H1 (cell line): ENCODE data around the gene RMRP. TPM values are rescaled to one million over a fixed set of nuclear protein-coding genes. Genes with fewer than 3 reads are reported as not detected.
A peak's percentile ranks its signal among the peaks of the same experiment; 100 is the strongest.

Experiments used
- CTCF ChIA-PET: fragments of 300-600 bp; sonication (Branson Sonifier 250); formaldehyde crosslinking; loops from one replicate; lab custom pipeline; 2021; ENCODE audit not compliant: partially characterized antibody; lab: Charles Lee
- POLR2A ChIA-PET: fragments of 300-600 bp; sonication (Branson Sonifier 250); formaldehyde crosslinking; loops from one replicate; lab custom pipeline; 2021; ENCODE audit warnings: inconsistent platforms; ENCODE audit not compliant: partially characterized antibody; lab: Charles Lee
- DNase-seq, 2 experiments: peaks; one replicate each; pipeline versions ENCODE4 v3.0.0 to v3.0.0-alpha.2; 2010 to 2022; ENCODE audit warnings: low spot score in 2 of 2, low read depth in 1 of 2, mixed read lengths in 1 of 2
- FAIRE-seq: peaks from 2 replicates; lab custom pipeline; 2011; peaks lifted over from hg19 to GRCh38; lab: Jason Lieb, UNC
- H2AFZ ChIP-seq: 2 replicates; pipeline ENCODE4 v1.8.1; 2012; ENCODE audit warnings: low read length, inconsistent platforms
- H2AK5ac ChIP-seq: 2 replicates; pipeline ENCODE4 v1.6.1; 2013; ENCODE audit warnings: low read depth, low read length
- H2BK120ac ChIP-seq: replicated peaks from 2 replicates; pipeline ENCODE3; 2013; ENCODE audit warnings: low read depth, low read length, inconsistent platforms
- H2BK12ac ChIP-seq: 2 replicates; pipeline ENCODE4 v1.6.1; 2013; ENCODE audit warnings: low read depth, low read length
- H2BK15ac ChIP-seq: 2 replicates; pipeline ENCODE4 v1.6.1; 2013; ENCODE audit warnings: low read length
- H2BK20ac ChIP-seq: 2 replicates; pipeline ENCODE4 v1.6.1; 2013; ENCODE audit warnings: low read length
- H2BK5ac ChIP-seq: 2 replicates; pipeline ENCODE4 v1.6.1; 2013; ENCODE audit warnings: low read depth, low read length
- H3K14ac ChIP-seq: 2 replicates; pipeline ENCODE4 v1.6.1; 2013; ENCODE audit warnings: inconsistent platforms; ENCODE audit not compliant: insufficient read length
- H3K18ac ChIP-seq: 2 replicates; pipeline ENCODE4 v1.6.1; 2013; ENCODE audit warnings: low read length; ENCODE audit errors: extremely low read depth
- H3K23ac ChIP-seq: 2 replicates; pipeline ENCODE4 v1.6.1; 2013; ENCODE audit warnings: inconsistent platforms; ENCODE audit not compliant: insufficient read length
- H3K23me2 ChIP-seq: 2 replicates; pipeline ENCODE4 v1.6.1; 2013; ENCODE audit warnings: low read depth, low read length
- H3K27ac ChIP-seq: 2 replicates; pipeline ENCODE4 v1.6.1; 2011; ENCODE audit warnings: low read depth, low read length, inconsistent platforms
- H3K27me3 ChIP-seq, 4 experiments: replicated peaks in 1 of 4; 1 replicate in 1 of 4; 2 replicates in 3 of 4; pipeline versions ENCODE4 v1.6.1 to v1.8.1; 2011 to 2013; ENCODE audit warnings: low read length in 3 of 4, mild to moderate bottlenecking in 3 of 4, inconsistent platforms in 2 of 4, mixed read lengths in 2 of 4, moderate library complexity in 1 of 4; ENCODE audit not compliant: control insufficient read depth in 3 of 4, insufficient read depth in 3 of 4; ENCODE audit errors: extremely low read depth in 1 of 4
- H3K36me3 ChIP-seq, 4 experiments: 2 replicates each; pipeline versions ENCODE4 v1.6.1 to v1.8.1; 2011 to 2013; ENCODE audit warnings: mild to moderate bottlenecking in 4 of 4, low read length in 3 of 4, moderate library complexity in 2 of 4, control low read depth in 1 of 4, inconsistent platforms in 1 of 4; ENCODE audit not compliant: insufficient read depth in 4 of 4, control insufficient read depth in 2 of 4
- H3K4ac ChIP-seq: replicated peaks from 2 replicates; pipeline ENCODE3; 2013; ENCODE audit warnings: low read length, low read depth, mixed read lengths, inconsistent platforms; ENCODE audit not compliant: insufficient read length
- H3K4me1 ChIP-seq, 4 experiments: replicated peaks in 1 of 4; 1 replicate in 1 of 4; 2 replicates in 3 of 4; pipeline versions ENCODE4 v1.6.1 to v1.8.1; 2011 to 2013; ENCODE audit warnings: low read length in 3 of 4, inconsistent platforms in 2 of 4, mixed read lengths in 1 of 4; ENCODE audit not compliant: insufficient read depth in 4 of 4, control insufficient read depth in 3 of 4
- H3K4me2 ChIP-seq, 2 experiments: 2 replicates each; pipeline versions ENCODE4 v1.6.1 to v1.8.1; 2011 to 2013; ENCODE audit warnings: low read depth in 2 of 2, low read length in 2 of 2, control low read depth in 1 of 2, inconsistent platforms in 1 of 2, mild to moderate bottlenecking in 1 of 2; ENCODE audit not compliant: insufficient read depth in 1 of 2
- H3K4me3 ChIP-seq, 4 experiments: fragments of 200-600, 300-600 bp in 1 of 4; sonication (generic), shearing (Covaris generic), sonication (Bioruptor Twin) in 1 of 4; 2 replicates each; pipeline versions ENCODE4 v1.5.1 to v1.8.1; 2011 to 2016; ENCODE audit warnings: low read length in 4 of 4, low read depth in 3 of 4, control low read depth in 2 of 4, inconsistent platforms in 2 of 4, mild to moderate bottlenecking in 2 of 4, mixed read lengths in 1 of 4, moderate library complexity in 1 of 4; ENCODE audit not compliant: insufficient read depth in 2 of 4; ENCODE audit errors: extremely low read depth in 1 of 4
- H3K56ac ChIP-seq: replicated peaks from 2 replicates; pipeline ENCODE3; 2013; ENCODE audit warnings: low read depth, mild to moderate bottlenecking, mixed read lengths, low read length, inconsistent platforms; ENCODE audit not compliant: insufficient read length
- H3K79me1 ChIP-seq: 2 replicates; pipeline ENCODE4 v1.6.1; 2013; ENCODE audit warnings: low read depth, low read length, control low read depth
- H3K79me2 ChIP-seq, 2 experiments: 2 replicates each; pipeline versions ENCODE4 v1.6.1 to v1.8.1; 2012 to 2013; ENCODE audit warnings: low read length in 2 of 2, mild to moderate bottlenecking in 2 of 2, inconsistent platforms in 1 of 2; ENCODE audit not compliant: insufficient read depth in 2 of 2, control insufficient read depth in 1 of 2
- H3K9ac ChIP-seq, 4 experiments: replicated peaks in 1 of 4; 1 replicate in 1 of 4; 2 replicates in 3 of 4; pipeline versions ENCODE4 v1.6.1 to v1.8.1; 2011 to 2013; ENCODE audit warnings: low read depth in 3 of 4, low read length in 3 of 4, control low read depth in 2 of 4, mild to moderate bottlenecking in 2 of 4, moderate library complexity in 2 of 4, inconsistent platforms in 1 of 4; ENCODE audit errors: extremely low read depth in 1 of 4
- H3K9me3 ChIP-seq, 2 experiments: 2 replicates each; pipeline versions ENCODE4 v1.6.1 to v1.8.1; 2012 to 2013; ENCODE audit warnings: mild to moderate bottlenecking in 2 of 2, moderate library complexity in 2 of 2, control low read depth in 1 of 2, inconsistent platforms in 1 of 2, low read depth in 1 of 2, low read length in 1 of 2, mixed read lengths in 1 of 2; ENCODE audit not compliant: insufficient read depth in 2 of 2
- H4K20me1 ChIP-seq, 2 experiments: replicated peaks in 1 of 2; 2 replicates each; pipeline versions ENCODE3 to v1.8.1; 2011 to 2013; ENCODE audit warnings: inconsistent platforms in 2 of 2, low read length in 2 of 2, mild to moderate bottlenecking in 1 of 2; ENCODE audit not compliant: insufficient read depth in 2 of 2, control insufficient read depth in 1 of 2
- H4K5ac ChIP-seq: 2 replicates; pipeline ENCODE4 v1.6.1; 2013; ENCODE audit warnings: low read length, low read depth, mixed read lengths, inconsistent platforms; ENCODE audit not compliant: insufficient read length
- H4K8ac ChIP-seq: 2 replicates; pipeline ENCODE4 v1.8.0; 2013; ENCODE audit warnings: mild to moderate bottlenecking, moderate library complexity, low read length, inconsistent platforms; ENCODE audit not compliant: insufficient read depth; ENCODE audit errors: extremely low read depth
- H4K91ac ChIP-seq: replicated peaks from 2 replicates; pipeline ENCODE3; 2013; ENCODE audit warnings: low read length, mixed read lengths, inconsistent platforms; ENCODE audit not compliant: insufficient read length
- ASH2L ChIP-seq: fragments of 200-600, 300-600 bp; sonication (generic); IDR thresholded peaks from one replicate; pipeline ENCODE4 v1.7.1; 2017; ENCODE audit warnings: low read length
- ATF2 ChIP-seq: IDR thresholded peaks from 2 replicates; pipeline ENCODE4 v1.6.1; 2012; ENCODE audit warnings: low read length, inconsistent platforms
- CTBP2 ChIP-seq: IDR thresholded peaks from 2 replicates; pipeline ENCODE4 v1.7.0; 2011; ENCODE audit warnings: borderline replicate concordance, mild to moderate bottlenecking, moderate library complexity, mixed read lengths, low read length; ENCODE audit not compliant: insufficient read depth, insufficient read length
- CTCF ChIP-seq, 3 experiments: IDR thresholded peaks; 1 replicate in 2 of 3; 2 replicates in 1 of 3; pipeline versions ENCODE4 v1.5.1 to v1.6.1; 2011; ENCODE audit warnings: low read length in 3 of 3, mild to moderate bottlenecking in 3 of 3, inconsistent platforms in 2 of 3, low read depth in 1 of 3, moderate library complexity in 1 of 3; ENCODE audit not compliant: insufficient read depth in 1 of 3; ENCODE audit errors: control extremely low read depth in 1 of 3
- EGR1 ChIP-seq: IDR thresholded peaks from 2 replicates; pipeline ENCODE4 v1.6.1; 2011; ENCODE audit warnings: low read depth, low read length, borderline replicate concordance
- GABPA ChIP-seq: IDR thresholded peaks from 2 replicates; pipeline ENCODE4 v1.6.1; 2011; ENCODE audit warnings: mild to moderate bottlenecking, low read length, moderate library complexity, borderline replicate concordance; ENCODE audit not compliant: insufficient read depth
- POLR2AphosphoS5 ChIP-seq: IDR thresholded peaks from 2 replicates; pipeline ENCODE4 v1.6.1; 2011; ENCODE audit warnings: low read depth, low read length
- SRF ChIP-seq: IDR thresholded peaks from 2 replicates; pipeline ENCODE4 v1.6.1; 2011; ENCODE audit warnings: mild to moderate bottlenecking, low read depth, low read length, moderate library complexity
- TEAD4 ChIP-seq: IDR thresholded peaks from 2 replicates; pipeline ENCODE4 v1.6.1; 2012; ENCODE audit warnings: low read depth, low read length, inconsistent platforms, mixed read lengths
- WGBS, 2 experiments: shearing (Covaris generic) in 1 of 2; methylation state at CpG; one replicate each; pipeline versions ENCODE4 v1.1.6 to v1.1.7; 2013 to 2015; ENCODE audit warnings: low lambda C conversion rate in 2 of 2, mixed read lengths in 2 of 2, inconsistent platforms in 1 of 2, low coverage in 1 of 2, missing lambda C conversion rate in 1 of 2; ENCODE audit not compliant: insufficient replicate concordance in 2 of 2, insufficient coverage in 1 of 2, insufficient read length in 1 of 2; ENCODE audit errors: extremely low coverage in 1 of 2, missing lambda C conversion rate in 1 of 2; 5-methylcytosine and 5-hydroxymethylcytosine counted together
- polyA plus RNA-seq, 7 experiments: library from polyadenylated mRNA; depleted of rRNA in 3 of 7; stranded (reverse) in 5 of 7; unstranded in 2 of 7; fragments of >200 nt in 5 of 7; fragments of 200-250 nt in 2 of 7; gene quantifications; 1 replicate in 5 of 7; 2 replicates in 1 of 7; 4 replicates in 1 of 7; pipeline versions ENCODE4 v1.2.1 to v1.2.3, GENCODE V29; 2011 to 2013; ENCODE audit warnings: missing spikeins in 2 of 7, mixed read lengths in 2 of 7
- total RNA-seq: library from RNA; stranded (reverse); fragmentation: NEBNext Ultra II Directional; extraction: Animal tissue kit (Norgen Biotek cat#: 25700); gene quantifications from 2 replicates; pipeline ENCODE4 v1.2.1, GENCODE V29; 2021

Gene RMRP
- total and polyA plus RNA-seq, 2 of the 8 experiments (the other 6 are each of a cell fraction or from before 2014, with no cell fraction given), result 169 to 14,987 TPM

- no peak overlapping the region for H3K23ac ChIP-seq
- H3K79me2 ChIP-seq, result no peaks in the 10 kb centered on the region
- no peak overlapping the region for H2BK5ac ChIP-seq
- no peak overlapping the region for H3K4me3 ChIP-seq
- peaks cover 9% of the 10 kb centered on the region for H3K23me2 ChIP-seq
- H2BK120ac ChIP-seq, result no peak overlapping the region
- no peak overlapping the region for H2BK20ac ChIP-seq
- H3K27ac ChIP-seq, result no peak overlapping the region
- no peaks in the 10 kb centered on the region for H3K9me3 ChIP-seq
- H3K9ac ChIP-seq, result no peak overlapping the region
- no peak overlapping the region for H3K14ac ChIP-seq
- CTCF ChIA-PET, result interaction anchor here (0.7 to 4.1 kb wide), 8 partner anchors 9 to 944 kb away, joined by 3 to 21 read pairs (median 4); partner anchors contain the start of gene TESK1
- H3K4me1 ChIP-seq, result peaks cover 0 to 9% (median 5%) of the 10 kb centered on the region in 4 experiments; a peak in 4 of 7 replicates
- H2AFZ ChIP-seq, result no peak overlapping the region
- peak overlapping the region; percentile 90; the same call in 1 of the 2 replicates for H2BK15ac ChIP-seq
- no peak for FAIRE-seq
- no peak overlapping the region for H2BK12ac ChIP-seq
- POLR2A ChIA-PET, result interaction anchor here (1.2 kb wide), 1 partner anchor 27 kb away, joined by 3 read pairs; no protein-coding TSS in a partner anchor
- H3K56ac ChIP-seq, result no peak overlapping the region
- H3K18ac ChIP-seq, result no peak overlapping the region
- DNase-seq, result no peak
- H4K5ac ChIP-seq, result no peak overlapping the region
- H4K8ac ChIP-seq, result no peak overlapping the region
- H3K4me2 ChIP-seq, result no peak overlapping the region
- H3K4ac ChIP-seq, result no peak overlapping the region
- WGBS, 2 experiments, result 95% methylated on average over 2 of the region's 2 CpGs; no CpG with 5 or more reads in 1 of the 2 experiments
- H4K91ac ChIP-seq, result no peak overlapping the region
- H4K20me1 ChIP-seq, result no peaks in the 10 kb centered on the region
- no peak overlapping the region for H2AK5ac ChIP-seq
- H3K27me3 ChIP-seq, result peaks cover 0 to 18% (median 14%) of the 10 kb centered on the region in 4 experiments; a peak in 4 of 7 replicates
- no peaks in the 10 kb centered on the region for H3K36me3 ChIP-seq
- H3K79me1 ChIP-seq, result no peaks in the 10 kb centered on the region
- TF ChIP-seq ATF2 (no peak), CTBP2 (no peak), SRF (no peak), CTCF (IDR thresholded peaks at IDR 0.05; ENCODE audit: control extremely low read depth in 1 of 3, insufficient read depth in 1 of 3, low read depth in 1 of 3, low read length in 3 of 3) (no peak), GABPA (no peak), ASH2L (no peak), POLR2AphosphoS5 (no peak), EGR1 (no peak), TEAD4 (no peak)
Observed at GRCh38 chr9:35619800-35620158, 38.0 kb downstream of the RMRP start.
